H1 (cell line): ENCODE results near the gene AGRN. TPM values are rescaled to one million over a fixed set of nuclear protein-coding genes. Genes with fewer than 3 reads are reported as not detected.
A peak's percentile ranks its signal among the peaks of the same experiment; 100 is the strongest.

Experiments
- CTCF ChIA-PET: fragments of 300-600 bp; sonication (Branson Sonifier 250); formaldehyde crosslinking; loops from one replicate; lab custom pipeline; 2021; ENCODE audit not compliant: partially characterized antibody; lab: Charles Lee
- POLR2A ChIA-PET: fragments of 300-600 bp; sonication (Branson Sonifier 250); formaldehyde crosslinking; loops from one replicate; lab custom pipeline; 2021; ENCODE audit warnings: inconsistent platforms; ENCODE audit not compliant: partially characterized antibody; lab: Charles Lee
- DNase-seq, 2 experiments: peaks; one replicate each; pipeline versions ENCODE4 v3.0.0 to v3.0.0-alpha.2; 2010 to 2022; ENCODE audit warnings: low spot score in 2 of 2, low read depth in 1 of 2, mixed read lengths in 1 of 2
- FAIRE-seq: peaks from 2 replicates; lab custom pipeline; 2011; peaks lifted over from hg19 to GRCh38; lab: Jason Lieb, UNC
- H2AFZ ChIP-seq: 2 replicates; pipeline ENCODE4 v1.8.1; 2012; ENCODE audit warnings: low read length, inconsistent platforms
- H2AK5ac ChIP-seq: 2 replicates; pipeline ENCODE4 v1.6.1; 2013; ENCODE audit warnings: low read depth, low read length
- H2BK120ac ChIP-seq: replicated peaks from 2 replicates; pipeline ENCODE3; 2013; ENCODE audit warnings: low read depth, low read length, inconsistent platforms
- H2BK12ac ChIP-seq: 2 replicates; pipeline ENCODE4 v1.6.1; 2013; ENCODE audit warnings: low read depth, low read length
- H2BK15ac ChIP-seq: 2 replicates; pipeline ENCODE4 v1.6.1; 2013; ENCODE audit warnings: low read length
- H2BK20ac ChIP-seq: 2 replicates; pipeline ENCODE4 v1.6.1; 2013; ENCODE audit warnings: low read length
- H2BK5ac ChIP-seq: 2 replicates; pipeline ENCODE4 v1.6.1; 2013; ENCODE audit warnings: low read depth, low read length
- H3K14ac ChIP-seq: 2 replicates; pipeline ENCODE4 v1.6.1; 2013; ENCODE audit warnings: inconsistent platforms; ENCODE audit not compliant: insufficient read length
- H3K18ac ChIP-seq: 2 replicates; pipeline ENCODE4 v1.6.1; 2013; ENCODE audit warnings: low read length; ENCODE audit errors: extremely low read depth
- H3K23ac ChIP-seq: 2 replicates; pipeline ENCODE4 v1.6.1; 2013; ENCODE audit warnings: inconsistent platforms; ENCODE audit not compliant: insufficient read length
- H3K23me2 ChIP-seq: 2 replicates; pipeline ENCODE4 v1.6.1; 2013; ENCODE audit warnings: low read depth, low read length
- H3K27ac ChIP-seq: 2 replicates; pipeline ENCODE4 v1.6.1; 2011; ENCODE audit warnings: low read depth, low read length, inconsistent platforms
- H3K27me3 ChIP-seq, 4 experiments: replicated peaks in 1 of 4; 1 replicate in 1 of 4; 2 replicates in 3 of 4; pipeline versions ENCODE4 v1.6.1 to v1.8.1; 2011 to 2013; ENCODE audit warnings: low read length in 3 of 4, mild to moderate bottlenecking in 3 of 4, inconsistent platforms in 2 of 4, mixed read lengths in 2 of 4, moderate library complexity in 1 of 4; ENCODE audit not compliant: control insufficient read depth in 3 of 4, insufficient read depth in 3 of 4; ENCODE audit errors: extremely low read depth in 1 of 4
- H3K36me3 ChIP-seq, 4 experiments: 2 replicates each; pipeline versions ENCODE4 v1.6.1 to v1.8.1; 2011 to 2013; ENCODE audit warnings: mild to moderate bottlenecking in 4 of 4, low read length in 3 of 4, moderate library complexity in 2 of 4, control low read depth in 1 of 4, inconsistent platforms in 1 of 4; ENCODE audit not compliant: insufficient read depth in 4 of 4, control insufficient read depth in 2 of 4
- H3K4ac ChIP-seq: replicated peaks from 2 replicates; pipeline ENCODE3; 2013; ENCODE audit warnings: low read length, low read depth, mixed read lengths, inconsistent platforms; ENCODE audit not compliant: insufficient read length
- H3K4me1 ChIP-seq, 4 experiments: replicated peaks in 1 of 4; 1 replicate in 1 of 4; 2 replicates in 3 of 4; pipeline versions ENCODE4 v1.6.1 to v1.8.1; 2011 to 2013; ENCODE audit warnings: low read length in 3 of 4, inconsistent platforms in 2 of 4, mixed read lengths in 1 of 4; ENCODE audit not compliant: insufficient read depth in 4 of 4, control insufficient read depth in 3 of 4
- H3K4me2 ChIP-seq, 2 experiments: 2 replicates each; pipeline versions ENCODE4 v1.6.1 to v1.8.1; 2011 to 2013; ENCODE audit warnings: low read depth in 2 of 2, low read length in 2 of 2, control low read depth in 1 of 2, inconsistent platforms in 1 of 2, mild to moderate bottlenecking in 1 of 2; ENCODE audit not compliant: insufficient read depth in 1 of 2
- H3K4me3 ChIP-seq, 4 experiments: fragments of 200-600, 300-600 bp in 1 of 4; sonication (generic), shearing (Covaris generic), sonication (Bioruptor Twin) in 1 of 4; 2 replicates each; pipeline versions ENCODE4 v1.5.1 to v1.8.1; 2011 to 2016; ENCODE audit warnings: low read length in 4 of 4, low read depth in 3 of 4, control low read depth in 2 of 4, inconsistent platforms in 2 of 4, mild to moderate bottlenecking in 2 of 4, mixed read lengths in 1 of 4, moderate library complexity in 1 of 4; ENCODE audit not compliant: insufficient read depth in 2 of 4; ENCODE audit errors: extremely low read depth in 1 of 4
- H3K56ac ChIP-seq: replicated peaks from 2 replicates; pipeline ENCODE3; 2013; ENCODE audit warnings: low read depth, mild to moderate bottlenecking, mixed read lengths, low read length, inconsistent platforms; ENCODE audit not compliant: insufficient read length
- H3K79me1 ChIP-seq: 2 replicates; pipeline ENCODE4 v1.6.1; 2013; ENCODE audit warnings: low read depth, low read length, control low read depth
- H3K79me2 ChIP-seq, 2 experiments: 2 replicates each; pipeline versions ENCODE4 v1.6.1 to v1.8.1; 2012 to 2013; ENCODE audit warnings: low read length in 2 of 2, mild to moderate bottlenecking in 2 of 2, inconsistent platforms in 1 of 2; ENCODE audit not compliant: insufficient read depth in 2 of 2, control insufficient read depth in 1 of 2
- H3K9ac ChIP-seq, 4 experiments: replicated peaks in 1 of 4; 1 replicate in 1 of 4; 2 replicates in 3 of 4; pipeline versions ENCODE4 v1.6.1 to v1.8.1; 2011 to 2013; ENCODE audit warnings: low read depth in 3 of 4, low read length in 3 of 4, control low read depth in 2 of 4, mild to moderate bottlenecking in 2 of 4, moderate library complexity in 2 of 4, inconsistent platforms in 1 of 4; ENCODE audit errors: extremely low read depth in 1 of 4
- H3K9me3 ChIP-seq, 2 experiments: 2 replicates each; pipeline versions ENCODE4 v1.6.1 to v1.8.1; 2012 to 2013; ENCODE audit warnings: mild to moderate bottlenecking in 2 of 2, moderate library complexity in 2 of 2, control low read depth in 1 of 2, inconsistent platforms in 1 of 2, low read depth in 1 of 2, low read length in 1 of 2, mixed read lengths in 1 of 2; ENCODE audit not compliant: insufficient read depth in 2 of 2
- H4K20me1 ChIP-seq, 2 experiments: replicated peaks in 1 of 2; 2 replicates each; pipeline versions ENCODE3 to v1.8.1; 2011 to 2013; ENCODE audit warnings: inconsistent platforms in 2 of 2, low read length in 2 of 2, mild to moderate bottlenecking in 1 of 2; ENCODE audit not compliant: insufficient read depth in 2 of 2, control insufficient read depth in 1 of 2
- H4K5ac ChIP-seq: 2 replicates; pipeline ENCODE4 v1.6.1; 2013; ENCODE audit warnings: low read length, low read depth, mixed read lengths, inconsistent platforms; ENCODE audit not compliant: insufficient read length
- H4K8ac ChIP-seq: 2 replicates; pipeline ENCODE4 v1.8.0; 2013; ENCODE audit warnings: mild to moderate bottlenecking, moderate library complexity, low read length, inconsistent platforms; ENCODE audit not compliant: insufficient read depth; ENCODE audit errors: extremely low read depth
- H4K91ac ChIP-seq: replicated peaks from 2 replicates; pipeline ENCODE3; 2013; ENCODE audit warnings: low read length, mixed read lengths, inconsistent platforms; ENCODE audit not compliant: insufficient read length
- JUND ChIP-seq: IDR thresholded peaks from 2 replicates; pipeline ENCODE4 v1.6.1; 2011; ENCODE audit warnings: mild to moderate bottlenecking, improper control_type of control experiment, low read length
- YY1 ChIP-seq: IDR thresholded peaks from 2 replicates; pipeline ENCODE4 v1.6.1; 2011; ENCODE audit warnings: low read depth, mild to moderate bottlenecking, low read length
- WGBS, 2 experiments: shearing (Covaris generic) in 1 of 2; methylation state at CpG; one replicate each; pipeline versions ENCODE4 v1.1.6 to v1.1.7; 2013 to 2015; ENCODE audit warnings: low lambda C conversion rate in 2 of 2, mixed read lengths in 2 of 2, inconsistent platforms in 1 of 2, low coverage in 1 of 2, missing lambda C conversion rate in 1 of 2; ENCODE audit not compliant: insufficient replicate concordance in 2 of 2, insufficient coverage in 1 of 2, insufficient read length in 1 of 2; ENCODE audit errors: extremely low coverage in 1 of 2, missing lambda C conversion rate in 1 of 2; 5-methylcytosine and 5-hydroxymethylcytosine counted together
- polyA plus RNA-seq, 7 experiments: library from polyadenylated mRNA; depleted of rRNA in 3 of 7; stranded (reverse) in 5 of 7; unstranded in 2 of 7; fragments of >200 nt in 5 of 7; fragments of 200-250 nt in 2 of 7; gene quantifications; 1 replicate in 5 of 7; 2 replicates in 1 of 7; 4 replicates in 1 of 7; pipeline versions ENCODE4 v1.2.1 to v1.2.3, GENCODE V29; 2011 to 2013; ENCODE audit warnings: missing spikeins in 2 of 7, mixed read lengths in 2 of 7
- total RNA-seq: library from RNA; stranded (reverse); fragmentation: NEBNext Ultra II Directional; extraction: Animal tissue kit (Norgen Biotek cat#: 25700); gene quantifications from 2 replicates; pipeline ENCODE4 v1.2.1, GENCODE V29; 2021

The AGRN gene
- total and polyA plus RNA-seq, 2 of the 8 experiments (the other 6 are each of a cell fraction or from before 2014, with no cell fraction given): 52.3 to 155 TPM

DNA sequence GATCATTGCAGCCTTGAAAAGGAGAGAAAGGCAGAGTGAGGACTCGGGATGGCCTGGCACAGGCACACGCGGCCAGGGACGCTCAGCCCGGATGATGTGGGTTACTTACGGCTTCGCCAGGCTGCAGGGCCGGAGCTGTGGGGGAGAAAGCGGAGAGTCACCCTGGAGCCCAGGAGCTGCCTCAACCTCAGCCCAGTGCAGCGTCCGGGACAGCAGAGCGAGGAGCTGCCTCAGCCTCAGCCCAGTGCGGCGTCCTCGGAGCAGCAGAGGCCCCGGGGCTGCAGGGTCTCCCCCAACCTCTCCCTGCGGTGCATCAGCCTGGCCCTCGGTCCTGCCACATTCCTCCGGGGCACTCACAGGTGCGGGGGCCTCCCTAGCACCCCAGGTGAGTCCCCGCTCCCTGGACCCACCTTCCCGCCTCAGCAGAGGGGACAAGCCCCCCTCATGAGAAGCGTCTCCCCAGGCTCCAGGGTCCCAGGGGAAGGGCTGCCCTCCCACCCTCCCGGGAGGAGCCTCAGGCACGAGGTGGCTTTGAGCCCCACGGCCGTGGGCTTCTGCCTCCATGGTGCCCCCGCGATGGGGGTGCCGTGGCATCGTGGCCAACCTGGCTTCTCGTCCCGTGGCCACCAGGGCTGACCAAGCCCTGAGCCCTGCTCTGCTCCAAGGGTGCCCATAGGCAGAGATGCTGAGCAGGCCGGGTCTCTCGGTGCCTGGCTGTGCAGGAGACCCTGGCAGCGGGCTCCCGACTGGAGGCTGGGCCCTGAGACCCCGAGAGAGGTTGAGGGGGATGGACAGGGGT lies 64.7 kb downstream of the AGRN start:
- H3K4me3 ChIP-seq: no peak overlapping the region
- no peaks in the 10 kb centered on the region for H3K9me3 ChIP-seq
- peaks cover 6% of the 10 kb centered on the region; the same call in 1 of the 2 replicates for H3K23me2 ChIP-seq
- 95% methylated on average over 34 of the region's 38 CpGs; no CpG with 5 or more reads in 1 of the 2 experiments for WGBS, 2 experiments
- no peak for DNase-seq
- no peak overlapping the region for H2BK15ac ChIP-seq
- peaks cover 0 to 3% of the 10 kb centered on the region in 2 experiments for H4K20me1 ChIP-seq
- peak overlapping the region; percentile 25; the same call in 1 of the 2 replicates for H4K8ac ChIP-seq
- no peak overlapping the region for H3K56ac ChIP-seq
- CTCF ChIA-PET: interaction anchor here (0.6 to 1.0 kb wide), 2 partner anchors 20 to 216 kb away, joined by 3 to 5 read pairs; no protein-coding TSS in a partner anchor
- H4K5ac ChIP-seq: no peak overlapping the region
- H3K79me1 ChIP-seq: no peaks in the 10 kb centered on the region
- no peak overlapping the region for H3K23ac ChIP-seq
- peaks cover 0 to 5% (median 3%) of the 10 kb centered on the region in 4 experiments; a peak in 5 of 7 replicates for H3K4me1 ChIP-seq
- FAIRE-seq: no peak
- H2BK12ac ChIP-seq: no peak overlapping the region
- H3K9ac ChIP-seq: no peak overlapping the region
- no peaks in the 10 kb centered on the region for H3K36me3 ChIP-seq
- H2AFZ ChIP-seq: no peak overlapping the region
- H2BK5ac ChIP-seq: no peak overlapping the region
- no peak overlapping the region for H3K4me2 ChIP-seq
- H3K4ac ChIP-seq: no peak overlapping the region
- no peak overlapping the region for H3K14ac ChIP-seq
- POLR2A ChIA-PET: interaction anchor here (0.9 kb wide), 1 partner anchor 14 kb away, joined by 3 read pairs; no protein-coding TSS in a partner anchor
- H3K79me2 ChIP-seq: no peaks in the 10 kb centered on the region
- no peak overlapping the region for H3K18ac ChIP-seq
- no peak overlapping the region for H2BK120ac ChIP-seq
- peaks cover 0 to 2% (median under 1%) of the 10 kb centered on the region in 4 experiments; a peak in 3 of 7 replicates for H3K27me3 ChIP-seq
- H2AK5ac ChIP-seq: no peak overlapping the region
- no peak overlapping the region for H3K27ac ChIP-seq
- H2BK20ac ChIP-seq: no peak overlapping the region
- no peak overlapping the region for H4K91ac ChIP-seq
- TF ChIP-seq JUND (no peak), YY1 (no peak)
